GM19395 (cell line): ENCODE measurements around the gene SCP2D1.

Experiments used
- ATAC-seq: cut with Tn5 transposase; IDR thresholded peaks from one replicate; pipeline ENCODE4 v1.9.1; 2021; ENCODE audit warnings: mild to moderate bottlenecking, moderate library complexity; ENCODE audit not compliant: unreplicated experiment

Gene SCP2D1

GRCh38 chr20:18811186-18811585 lies 2.4 kb upstream of the SCP2D1 start:
- ATAC-seq = no peak

- ATAC-seq = no peak
These were observed 1.7 kb upstream of the SCP2D1 start for GRCh38 chr20:18811904-18812303.

- ATAC-seq = no peak
These were observed 1.8 kb downstream of the SCP2D1 start for GRCh38 chr20:18815194-18815942.

GRCh38 chr20:18822832-18823231 lies 9.2 kb downstream of the SCP2D1 start:
- ATAC-seq = no peak

- ATAC-seq = no peak
These were observed 18.4 kb downstream of the SCP2D1 start for GRCh38 chr20:18831830-18832499.

- no peak for ATAC-seq
These were observed 19.1 kb downstream of the SCP2D1 start for GRCh38 chr20:18832546-18833200.

GRCh38 chr20:18835466-18836256 lies 22.1 kb downstream of the SCP2D1 start:
- ATAC-seq = no peak

- ATAC-seq = no peak
These were observed 24.1 kb downstream of the SCP2D1 start for GRCh38 chr20:18837718-18838117.

- ATAC-seq = no peak
These were observed 26.1 kb downstream of the SCP2D1 start for GRCh38 chr20:18839507-18840247.

- no peak for ATAC-seq
These were observed 26.7 kb downstream of the SCP2D1 start for GRCh38 chr20:18840248-18840645.

GRCh38 chr20:18845017-18845416 lies 31.4 kb downstream of the SCP2D1 start:
- ATAC-seq = no peak

- ATAC-seq = no peak
These were observed 33.7 kb downstream of the SCP2D1 start for GRCh38 chr20:18847226-18847755.

- ATAC-seq = no peak
These were observed 35.5 kb downstream of the SCP2D1 start for GRCh38 chr20:18849131-18849530.

GRCh38 chr20:18851629-18852028 lies 38.0 kb downstream of the SCP2D1 start:
- ATAC-seq = no peak

GRCh38 chr20:18852318-18852717 lies 38.7 kb downstream of the SCP2D1 start:
- ATAC-seq = no peak

GRCh38 chr20:18853216-18853615 lies 39.6 kb downstream of the SCP2D1 start:
- no peak for ATAC-seq

GRCh38 chr20:18853946-18854646 lies 40.5 kb downstream of the SCP2D1 start:
- ATAC-seq = no peak

GRCh38 chr20:18855882-18856281 lies 42.3 kb downstream of the SCP2D1 start:
- ATAC-seq = no peak

- no peak for ATAC-seq
These were observed 43.3 kb downstream of the SCP2D1 start for GRCh38 chr20:18856873-18857272.

GRCh38 chr20:18857640-18858039 lies 44.1 kb downstream of the SCP2D1 start:
- no peak for ATAC-seq
